B cell (primary cell): ENCODE measurements around the gene HLA-C. TPM values are rescaled to one million over a fixed set of nuclear protein-coding genes. Genes with fewer than 3 reads are reported as not detected.

ENCODE experiments used
- ATAC-seq: fragments of 200-7000 bp; cut with Tn5 transposase; one replicate; pipeline ENCODE4 v1.10.0; 2021; ENCODE audit warnings: low read depth, mild to moderate bottlenecking, moderate number of reproducible peaks, moderate library complexity
- CTCF ChIA-PET: fragments of 350-600 bp; sonication (Branson Sonifier 250); formaldehyde crosslinking; loops from one replicate; lab custom pipeline; 2021; ENCODE audit warnings: antibody characterized with exemption, inconsistent platforms; lab: Charles Lee
- POLR2A ChIA-PET: fragments of 350-600 bp; sonication (Branson Sonifier 250); formaldehyde crosslinking; loops from one replicate; lab custom pipeline; 2021; ENCODE audit warnings: antibody characterized with exemption; lab: Charles Lee
- DNase-seq: peaks from one replicate; pipeline ENCODE4 v3.0.0; 2013
- H2AFZ ChIP-seq: 2 replicates; pipeline ENCODE4 v1.6.1; 2012; ENCODE audit warnings: mild to moderate bottlenecking, low read depth, low read length; ENCODE audit not compliant: insufficient read depth, poor library complexity, severe bottlenecking
- H3K27ac ChIP-seq, 2 donors: 1 replicate in 1 of 2; 2 replicates in 1 of 2; pipeline ENCODE4 v1.5.1; 2012 to 2013; ENCODE audit warnings: low read length in 2 of 2, mild to moderate bottlenecking in 2 of 2, moderate library complexity in 1 of 2
- H3K27me3 ChIP-seq, 4 experiments: fragments of 200-600 bp in 1 of 4; sonication (generic) in 1 of 4; replicated peaks in 1 of 4; 1 replicate in 2 of 4; 2 replicates in 2 of 4; pipeline versions ENCODE4 v1.6.1 to v1.7.0; 2013 to 2016; ENCODE audit warnings: low read length in 3 of 4, mild to moderate bottlenecking in 2 of 4, mixed read lengths in 1 of 4, moderate library complexity in 1 of 4; ENCODE audit not compliant: insufficient read depth in 4 of 4, control insufficient read depth in 3 of 4; ENCODE audit errors: control extremely low read depth in 1 of 4
- H3K36me3 ChIP-seq, 2 experiments: replicated peaks in 1 of 2; 1 replicate in 1 of 2; 2 replicates in 1 of 2; pipeline versions ENCODE4 v1.6.1 to v1.7.1; 2013; ENCODE audit warnings: low read length in 1 of 2; ENCODE audit not compliant: insufficient read depth in 2 of 2, control insufficient read depth in 1 of 2; ENCODE audit errors: control extremely low read depth in 1 of 2, extremely low read depth in 1 of 2
- H3K4me1 ChIP-seq, 2 donors: fragments of 200-600 bp in 1 of 2; sonication (generic) in 1 of 2; 1 replicate in 1 of 2; 2 replicates in 1 of 2; pipeline versions ENCODE4 v1.5.1 to v1.6.1; 2013 to 2017; ENCODE audit warnings: low read length in 2 of 2; ENCODE audit not compliant: control insufficient read depth in 2 of 2, insufficient read depth in 2 of 2
- H3K4me2 ChIP-seq: replicated peaks from 2 replicates; pipeline ENCODE3; 2012; ENCODE audit warnings: mild to moderate bottlenecking, low read depth, low read length; ENCODE audit not compliant: poor library complexity, severe bottlenecking
- H3K4me3 ChIP-seq, 5 experiments: fragments of 200-600 bp in 1 of 5; sonication (generic) in 1 of 5; 1 replicate in 3 of 5; 2 replicates in 2 of 5; pipeline versions ENCODE4 v1.5.1 to v1.7.0; 2011 to 2016; ENCODE audit warnings: low read length in 4 of 5, mild to moderate bottlenecking in 4 of 5, low read depth in 2 of 5, control low read depth in 1 of 5, moderate library complexity in 1 of 5; ENCODE audit not compliant: insufficient read depth in 1 of 5; ENCODE audit errors: control extremely low read depth in 1 of 5, extremely low read depth in 1 of 5
- H3K79me2 ChIP-seq: fragments of 200-600 bp; sonication (generic); one replicate; pipeline ENCODE4 v1.6.0; 2016; ENCODE audit warnings: low read length; ENCODE audit not compliant: control insufficient read depth, insufficient read depth
- H3K9ac ChIP-seq: fragments of 200-600 bp; sonication (generic); 2 replicates; pipeline ENCODE4 v1.6.1; 2017; ENCODE audit warnings: mild to moderate bottlenecking, low read length, moderate library complexity
- H3K9me3 ChIP-seq, 3 donors: one replicate each; pipeline versions ENCODE4 v1.6.1 to v1.7.1; 2013; ENCODE audit warnings: low read length in 2 of 3; ENCODE audit not compliant: control insufficient read depth in 2 of 3, insufficient read depth in 1 of 3; ENCODE audit errors: control extremely low read depth in 1 of 3
- H4K20me1 ChIP-seq: 2 replicates; pipeline ENCODE4 v1.6.0; 2012; ENCODE audit warnings: mild to moderate bottlenecking, low read length; ENCODE audit not compliant: insufficient read depth, control insufficient read depth, poor library complexity, severe bottlenecking
- H3K27ac Mint-ChIP-seq: one replicate; pipeline ENCODE4 v1.8.0; 2021; ENCODE audit warnings: mixed read lengths
- H3K27me3 Mint-ChIP-seq: one replicate; pipeline ENCODE4 v1.8.0; 2021; ENCODE audit warnings: mixed read lengths
- H3K4me1 Mint-ChIP-seq: one replicate; pipeline ENCODE4 v1.8.0; 2021; ENCODE audit warnings: mixed read lengths
- H3K4me3 Mint-ChIP-seq: one replicate; pipeline ENCODE4 v1.8.0; 2021; ENCODE audit warnings: mixed read lengths
- H3K9me3 Mint-ChIP-seq: one replicate; pipeline ENCODE4 v1.8.0; 2022; ENCODE audit warnings: mixed read lengths; ENCODE audit not compliant: insufficient read depth
- EZH2 ChIP-seq: IDR thresholded peaks from 2 replicates; pipeline ENCODE4 v1.6.1; 2012; ENCODE audit warnings: borderline replicate concordance, low read depth, mild to moderate bottlenecking, moderate library complexity, low read length; ENCODE audit not compliant: insufficient read depth, poor library complexity, severe bottlenecking
- WGBS: methylation state at CpG from one replicate; pipeline ENCODE4 v1.1.5; 2013; ENCODE audit warnings: missing lambda C conversion rate; ENCODE audit not compliant: insufficient coverage; 5-methylcytosine and 5-hydroxymethylcytosine counted together
- intact Hi-C: fragments of 100-400 bp; cut with micrococcal nuclease; formaldehyde crosslinking; loops from one replicate; pipeline ENCODE4 v1.10.0; 2022
- polyA plus RNA-seq: library from polyadenylated mRNA; depleted of rRNA; stranded (reverse); fragments of >200 nt; gene quantifications from 2 replicates; pipeline ENCODE4 v1.2.3, GENCODE V29; 2012
- total RNA-seq, 2 donors: library from RNA; stranded (reverse); fragments of 120-200 nt in 1 of 2; gene quantifications; 1 replicate in 1 of 2; 2 replicates in 1 of 2; pipeline versions ENCODE4 v1.2.3 to v1.2.4, GENCODE V29; 2013 to 2022
- TF ChIP-seq, protein P1 (sequence below): fragments of 200-600 bp; IDR thresholded peaks from one replicate; pipeline ENCODE4 v1.8.0; 2022; ENCODE audit warnings: antibody characterized with exemption, mild to moderate bottlenecking

Gene HLA-C
- total and polyA plus RNA-seq, 2 donors (not counting 1 experiment from before 2014, with no cell fraction given) = 998 to 1,983 TPM

DNA sequence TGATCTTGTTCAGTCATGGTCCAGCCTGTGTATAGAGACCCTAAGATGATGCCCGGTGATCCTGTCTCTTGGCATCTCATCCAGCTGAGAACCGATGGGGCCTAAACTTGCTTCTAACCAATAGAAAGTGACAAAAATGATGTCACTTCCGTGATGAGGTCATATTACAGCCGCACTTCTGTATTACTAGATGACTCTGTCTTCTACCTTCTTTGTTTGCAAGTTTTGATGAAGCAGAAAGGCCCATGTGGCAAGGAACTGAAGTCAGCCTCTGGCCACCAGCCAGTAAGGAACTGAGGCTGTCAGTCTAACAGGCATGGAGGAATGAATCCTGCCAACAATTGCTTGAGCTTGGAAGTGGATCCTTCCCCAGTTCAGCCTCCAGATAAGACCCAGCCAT, 32.8 kb upstream of the HLA-C start:
- intact Hi-C loops = loop anchor here (5.0 kb wide), 1 partner anchor 48 kb away; no protein-coding TSS in a partner anchor
- CTCF ChIA-PET = interaction anchor here (1.6 kb wide), 1 partner anchor 18 kb away, joined by 3 read pairs; no protein-coding TSS in a partner anchor

DNA sequence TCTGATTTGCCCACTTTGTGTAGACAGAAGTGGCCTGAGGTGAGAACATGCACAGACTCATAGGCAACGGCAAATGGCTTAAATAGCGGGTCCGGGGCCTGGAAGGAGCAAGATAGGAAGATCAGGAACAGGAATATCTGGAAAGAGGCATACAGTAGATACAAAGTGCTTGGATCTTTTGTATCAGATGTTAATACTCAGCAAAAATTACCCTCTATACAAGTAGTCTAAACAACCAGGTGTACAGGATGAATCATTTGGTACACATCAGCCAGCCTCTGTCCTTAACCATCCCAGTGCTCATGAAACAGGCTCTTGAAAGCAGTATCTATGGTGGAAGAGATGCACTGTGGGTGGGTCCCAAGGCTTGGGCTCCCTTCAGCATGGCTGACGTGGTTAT, 28.9 kb upstream of the HLA-C start:
- Histone ChIP-seq H3K79me2 (no peaks in the 10 kb centered on the region), H3K9me3 (peaks cover 0 to 1% (median 0%) of the 10 kb centered on the region in 3 donors), H3K36me3 (no peaks in the 10 kb centered on the region), H3K4me2 (no peak overlapping the region), H3K4me1 (no peaks in the 10 kb centered on the region), H3K27me3 (peaks cover 0 to 5% (median 1%) of the 10 kb centered on the region in 4 experiments), H4K20me1 (no peaks in the 10 kb centered on the region), H2AFZ (no peak overlapping the region), H3K4me3 (no peak overlapping the region), H3K9ac (no peak overlapping the region), H3K27ac (no peak overlapping the region)
- Mint-ChIP-seq H3K9me3 (peaks cover 5% of the 10 kb centered on the region), H3K4me3 (no peak overlapping the region), H3K27ac (no peak overlapping the region), H3K4me1 (no peaks in the 10 kb centered on the region), H3K27me3 (peaks cover 40% of the 10 kb centered on the region)
- intact Hi-C loops = no loop called here
- no peak for DNase-seq
- WGBS = 100% methylated on average over 1 of the region's 4 CpGs
- ChIA-PET POLR2A (interaction anchor here (0.5 kb wide), 1 partner anchor 181 kb away, joined by 5 read pairs; the partner anchor contains the start of gene CDSN), CTCF (no interaction called here)
- no peak for TF ChIP-seq EZH2
- TF ChIP-seq, protein P1, sequence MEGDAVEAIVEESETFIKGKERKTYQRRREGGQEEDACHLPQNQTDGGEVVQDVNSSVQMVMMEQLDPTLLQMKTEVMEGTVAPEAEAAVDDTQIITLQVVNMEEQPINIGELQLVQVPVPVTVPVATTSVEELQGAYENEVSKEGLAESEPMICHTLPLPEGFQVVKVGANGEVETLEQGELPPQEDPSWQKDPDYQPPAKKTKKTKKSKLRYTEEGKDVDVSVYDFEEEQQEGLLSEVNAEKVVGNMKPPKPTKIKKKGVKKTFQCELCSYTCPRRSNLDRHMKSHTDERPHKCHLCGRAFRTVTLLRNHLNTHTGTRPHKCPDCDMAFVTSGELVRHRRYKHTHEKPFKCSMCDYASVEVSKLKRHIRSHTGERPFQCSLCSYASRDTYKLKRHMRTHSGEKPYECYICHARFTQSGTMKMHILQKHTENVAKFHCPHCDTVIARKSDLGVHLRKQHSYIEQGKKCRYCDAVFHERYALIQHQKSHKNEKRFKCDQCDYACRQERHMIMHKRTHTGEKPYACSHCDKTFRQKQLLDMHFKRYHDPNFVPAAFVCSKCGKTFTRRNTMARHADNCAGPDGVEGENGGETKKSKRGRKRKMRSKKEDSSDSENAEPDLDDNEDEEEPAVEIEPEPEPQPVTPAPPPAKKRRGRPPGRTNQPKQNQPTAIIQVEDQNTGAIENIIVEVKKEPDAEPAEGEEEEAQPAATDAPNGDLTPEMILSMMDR = no peak
- ATAC-seq = no peak

More for the DNA sequence above, 32.8 kb upstream of the HLA-C start:
- no peak overlapping the region for H3K4me3 Mint-ChIP-seq
- H3K4me2 ChIP-seq = no peak overlapping the region
- peaks cover 32% of the 10 kb centered on the region for H3K27me3 Mint-ChIP-seq
- no peak overlapping the region for H3K27ac ChIP-seq
- H3K9me3 Mint-ChIP-seq = no peaks in the 10 kb centered on the region
- ATAC-seq (no peak), DNase-seq (no peak)
- H4K20me1 ChIP-seq = no peaks in the 10 kb centered on the region
- H3K36me3 ChIP-seq = no peaks in the 10 kb centered on the region
- TF ChIP-seq, protein P1 = no peak
- TF ChIP-seq EZH2 = no peak
- no peak overlapping the region for H3K4me3 ChIP-seq
- peaks cover 0 to 4% (median 0%) of the 10 kb centered on the region in 3 donors for H3K9me3 ChIP-seq
- POLR2A ChIA-PET = no interaction called here
- no peak overlapping the region for H2AFZ ChIP-seq
- peaks cover 0 to 16% of the 10 kb centered on the region in 2 donors for H3K4me1 ChIP-seq
- H3K9ac ChIP-seq = no peak overlapping the region
- 88% methylated on average over 4 of the region's 4 CpGs for WGBS
- peaks cover 7% of the 10 kb centered on the region for H3K4me1 Mint-ChIP-seq
- H3K27me3 ChIP-seq = peaks cover 0 to 17% (median 3%) of the 10 kb centered on the region in 4 experiments
- no peak overlapping the region for H3K27ac Mint-ChIP-seq
- no peaks in the 10 kb centered on the region for H3K79me2 ChIP-seq
